GM10266 (cell line): ENCODE data around the gene DNER.
"Not testable (repeated sequence)": the region's sequence is repeated elsewhere in the genome, so short reads cannot be mapped to it uniquely, and the experiment has no call there.

Experiments
- DNase-seq: peaks from one replicate; pipeline ENCODE4 v3.0.0; 2012; ENCODE audit errors: extremely low spot score
- CTCF ChIP-seq: IDR thresholded peaks from 2 replicates; pipeline ENCODE4 v1.5.1; 2012; ENCODE audit warnings: mild to moderate bottlenecking, low read depth; ENCODE audit not compliant: control insufficient read depth, insufficient read depth; ENCODE audit errors: missing control alignments

The DNER gene

GRCh38 chr2:229714080-229714735, at the start of gene DNER:
Gene DNER, minus strand, starts transcription at chr2:229714555. Its CDS starts 132 bp downstream, at chr2:229714423.
- peak; percentile 89 for DNase-seq
- no peak for TF ChIP-seq CTCF

- TF ChIP-seq CTCF = no peak
- DNase-seq = no peak
These were observed 47.3 kb upstream of the DNER start for GRCh38 chr2:229761663-229762062.

GRCh38 chr2:229757462-229757861, 43.1 kb upstream of the DNER start:
- not testable (repeated sequence) for DNase-seq

- no peak for DNase-seq
- no peak for TF ChIP-seq CTCF
These were observed 38.8 kb upstream of the DNER start for GRCh38 chr2:229752970-229753729.

GRCh38 chr2:229749779-229750178, 35.4 kb upstream of the DNER start:
- TF ChIP-seq CTCF = no peak
- DNase-seq = no peak

GRCh38 chr2:229748950-229749349, 34.6 kb upstream of the DNER start:
- TF ChIP-seq CTCF = no peak
- DNase-seq = no peak

GRCh38 chr2:229742691-229743090, 28.3 kb upstream of the DNER start:
- DNase-seq = not testable (repeated sequence)

GRCh38 chr2:229740279-229740678, 25.9 kb upstream of the DNER start:
- DNase-seq = no peak
- TF ChIP-seq CTCF = no peak
